Left lung (tissue), 10 donors: ENCODE measurements around the gene RXFP2. TPM values are rescaled to one million over a fixed set of nuclear protein-coding genes. Genes with fewer than 3 reads are reported as not detected.

Source experiments
- ATAC-seq: fragments of 200-7000 bp; cut with Tn5 transposase; one replicate; pipeline ENCODE4 v1.9.1; 2020; ENCODE audit warnings: moderate library complexity
- DNase-seq, 4 donors: peaks; one replicate each; pipeline ENCODE4 v3.0.0-alpha.2; 2013 to 2020
- H3K27ac ChIP-seq, 2 donors: fragments of 200-600 bp; sonication (generic) in 1 of 2; one replicate each; pipeline versions ENCODE4 v1.5.0 to v1.8.0; 2020 to 2021
- H3K27me3 ChIP-seq, 2 donors: fragments of 200-600 bp; sonication (generic) in 1 of 2; one replicate each; pipeline versions ENCODE4 v1.5.0 to v1.8.0; 2020 to 2021
- H3K36me3 ChIP-seq, 2 donors: fragments of 200-600 bp; sonication (generic) in 1 of 2; one replicate each; pipeline versions ENCODE4 v1.5.0 to v1.8.0; 2020 to 2021
- H3K4me1 ChIP-seq, 2 donors: fragments of 200-600 bp; one replicate each; pipeline ENCODE4 v1.8.0; 2021
- H3K4me3 ChIP-seq, 2 donors: fragments of 200-600 bp; sonication (generic) in 1 of 2; one replicate each; pipeline versions ENCODE4 v1.5.0 to v1.8.0; 2020 to 2021; ENCODE audit warnings: mild to moderate bottlenecking in 1 of 2
- H3K9me3 ChIP-seq, 2 donors: fragments of 200-600 bp; sonication (generic) in 1 of 2; one replicate each; pipeline versions ENCODE4 v1.5.0 to v1.8.0; 2020 to 2021
- CTCF ChIP-seq, 2 donors: fragments of 200-600 bp; sonication (generic) in 1 of 2; IDR thresholded peaks; one replicate each; pipeline versions ENCODE4 v1.5.0 to v1.8.0; 2021; ENCODE audit warnings: antibody characterized with exemption in 2 of 2
- intact Hi-C, 2 donors: fragments of 100-400 bp; cut with DNase I; formaldehyde crosslinking; loops; one replicate each; pipeline versions ENCODE4 v1.11.2 to v1.14.2; 2022
- polyA plus RNA-seq, 6 donors: library from polyadenylated mRNA; unstranded; fragments of 120-200 nt; gene quantifications; one replicate each; pipeline ENCODE4 v1.2.1, GENCODE V29; 2013; ENCODE audit not compliant: insufficient read length in 6 of 6
- total RNA-seq, 2 donors: library from RNA; stranded (reverse); fragmentation: NEBNext Ultra II Directional; extraction: Animal tissue kit (Norgen Biotek cat#: 25700); gene quantifications; one replicate each; pipeline ENCODE4 v1.2.1, GENCODE V29; 2021
- donor health status: DM: no; HTN: yes; CAD: no.
- donor health status: DM: no; HTN: no; CAD: no.

RXFP2 gene
- total and polyA plus RNA-seq, 8 donors = not detected

GRCh38 chr13:31772231-31772630 is 32.9 kb downstream of the RXFP2 start:
- intact Hi-C loops = no loop called here
- no peak for TF ChIP-seq CTCF (IDR thresholded peaks at IDR 0.05)
- ATAC-seq (no peak), DNase-seq (no peak)
- Histone ChIP-seq H3K27me3 (no peaks in the 10 kb centered on the region), H3K27ac (no peak overlapping the region), H3K4me1 (peaks cover 0 to 7% of the 10 kb centered on the region in 2 donors), H3K36me3 (no peaks in the 10 kb centered on the region), H3K4me3 (no peak overlapping the region), H3K9me3 (no peaks in the 10 kb centered on the region)

GRCh38 chr13:31773538-31773937 is 34.2 kb downstream of the RXFP2 start:
- intact Hi-C loops = no loop called here
- Histone ChIP-seq H3K4me1 (peaks cover 0 to 7% of the 10 kb centered on the region in 2 donors), H3K36me3 (no peaks in the 10 kb centered on the region), H3K9me3 (no peaks in the 10 kb centered on the region), H3K27me3 (no peaks in the 10 kb centered on the region), H3K27ac (no peak overlapping the region), H3K4me3 (no peak overlapping the region)
- ATAC-seq (peak; percentile 52), DNase-seq (no peak)
- TF ChIP-seq CTCF (IDR thresholded peaks at IDR 0.05) = no peak

GRCh38 chr13:31774186-31774750 is 34.9 kb downstream of the RXFP2 start:
- Histone ChIP-seq H3K27me3 (no peaks in the 10 kb centered on the region), H3K4me3 (no peak overlapping the region), H3K4me1 (peaks cover 0 to 7% of the 10 kb centered on the region in 2 donors), H3K36me3 (no peaks in the 10 kb centered on the region), H3K27ac (no peak overlapping the region), H3K9me3 (no peaks in the 10 kb centered on the region)
- DNase-seq (no peak), ATAC-seq (no peak)
- no peak for TF ChIP-seq CTCF (IDR thresholded peaks at IDR 0.05)
- intact Hi-C loops = no loop called here

GRCh38 chr13:31775148-31775547 is 35.8 kb downstream of the RXFP2 start:
- TF ChIP-seq CTCF (IDR thresholded peaks at IDR 0.05) = no peak
- no peak for DNase-seq
- H3K36me3 ChIP-seq = no peaks in the 10 kb centered on the region
- H3K4me1 ChIP-seq = peaks cover 0 to 7% of the 10 kb centered on the region in 2 donors
- H3K27ac ChIP-seq = no peak overlapping the region
- ATAC-seq = no peak
- H3K27me3 ChIP-seq = no peaks in the 10 kb centered on the region
- intact Hi-C loops = no loop called here
- H3K9me3 ChIP-seq = no peaks in the 10 kb centered on the region
- H3K4me3 ChIP-seq = no peak overlapping the region

- intact Hi-C loops = no loop called here
- ATAC-seq = no peak
- Histone ChIP-seq H3K9me3 (no peaks in the 10 kb centered on the region), H3K4me3 (no peak overlapping the region), H3K27ac (no peak overlapping the region), H3K27me3 (no peaks in the 10 kb centered on the region), H3K4me1 (peaks cover 0 to 7% of the 10 kb centered on the region in 2 donors), H3K36me3 (no peaks in the 10 kb centered on the region)
- TF ChIP-seq CTCF (IDR thresholded peaks at IDR 0.05) = no peak
- no peak for DNase-seq
These were observed 36.4 kb downstream of the RXFP2 start for GRCh38 chr13:31775686-31776085.
